GM19395 (cell line): ENCODE measurements around the gene EDIL3.
A peak's percentile ranks its signal among the peaks of the same experiment; 100 is the strongest.
"Not testable (repeated sequence)": the region's sequence is repeated elsewhere in the genome, so short reads cannot be mapped to it uniquely, and the experiment has no call there.

Source experiments
- ATAC-seq: cut with Tn5 transposase; IDR thresholded peaks from one replicate; pipeline ENCODE4 v1.9.1; 2021; ENCODE audit warnings: mild to moderate bottlenecking, moderate library complexity; ENCODE audit not compliant: unreplicated experiment

The EDIL3 gene

DNA sequence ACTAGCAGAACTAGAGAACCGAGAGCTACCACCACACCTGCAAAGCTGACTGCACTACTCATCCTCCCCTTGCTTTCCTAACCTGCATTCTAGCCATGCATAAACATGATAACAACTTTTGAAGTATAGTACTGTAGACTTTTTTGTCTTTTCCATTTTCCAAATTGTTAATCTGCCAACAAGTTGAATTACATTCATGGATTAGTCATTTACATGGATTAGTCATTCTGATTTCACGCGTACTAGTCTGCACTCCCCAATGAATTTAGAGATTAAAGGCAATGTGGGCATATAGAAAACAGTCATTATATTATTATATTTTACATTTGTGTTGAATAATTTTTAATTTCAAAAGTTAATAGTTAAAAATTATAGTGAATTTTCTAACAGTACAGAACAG lies 81.4 kb downstream of the EDIL3 start:
- no peak for ATAC-seq

DNA sequence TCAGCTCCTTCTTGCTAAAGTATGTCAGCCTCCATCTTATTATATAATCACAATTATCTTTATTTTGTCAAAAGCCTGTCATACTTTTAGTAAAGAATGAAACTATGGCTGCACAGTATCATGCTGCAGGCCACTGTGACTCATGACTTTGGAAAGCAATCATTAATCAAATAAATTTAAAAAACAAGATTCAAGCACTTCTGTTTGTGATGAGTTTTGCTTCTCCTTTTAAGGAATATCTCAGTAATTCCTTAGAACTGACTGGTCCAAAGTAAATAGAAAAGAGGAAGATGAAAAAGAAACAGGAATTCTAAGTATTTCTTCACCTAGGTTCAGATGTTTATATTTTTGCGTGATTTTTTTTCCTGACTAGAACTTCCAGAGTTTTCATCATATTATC lies 83.1 kb downstream of the EDIL3 start:
- no peak for ATAC-seq

DNA sequence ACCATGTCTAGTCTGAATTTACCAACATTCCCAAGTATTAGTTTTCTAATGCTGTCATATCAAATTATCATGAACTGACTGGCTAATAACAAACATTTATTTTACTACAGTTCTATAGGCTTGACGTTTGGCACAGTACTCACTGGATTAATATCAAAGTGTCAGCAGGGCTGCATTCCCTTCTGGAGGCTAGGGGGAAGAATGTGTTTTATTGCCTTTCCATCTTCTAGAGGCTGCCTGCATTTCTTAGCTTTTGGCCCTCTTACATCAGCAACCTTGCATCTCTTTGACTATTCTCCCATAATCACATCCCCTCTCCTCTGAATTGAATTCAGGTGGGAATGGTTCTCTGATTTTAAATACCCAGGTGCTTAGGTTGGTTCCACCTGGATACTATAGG lies 84.7 kb downstream of the EDIL3 start:
- no peak for ATAC-seq

DNA sequence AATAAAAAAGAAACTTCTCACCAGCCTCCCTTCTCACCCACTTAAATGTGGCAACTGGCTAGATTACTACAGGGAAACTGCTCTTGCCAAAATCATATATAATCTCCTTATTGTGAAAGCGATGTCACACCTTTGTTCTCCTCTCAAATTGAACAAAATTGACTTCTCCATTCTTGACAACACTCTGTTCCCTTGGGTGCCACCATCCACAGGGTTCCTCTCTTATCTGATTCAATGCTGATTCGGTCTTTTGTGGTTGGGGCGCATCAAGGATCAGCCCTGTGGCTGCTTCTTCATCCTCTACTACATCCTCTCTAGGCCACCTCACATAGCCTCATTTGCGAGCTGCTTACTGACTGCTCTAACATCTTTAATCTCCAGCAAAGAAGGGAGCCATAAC lies 86.1 kb downstream of the EDIL3 start:
- ATAC-seq: no peak

DNA sequence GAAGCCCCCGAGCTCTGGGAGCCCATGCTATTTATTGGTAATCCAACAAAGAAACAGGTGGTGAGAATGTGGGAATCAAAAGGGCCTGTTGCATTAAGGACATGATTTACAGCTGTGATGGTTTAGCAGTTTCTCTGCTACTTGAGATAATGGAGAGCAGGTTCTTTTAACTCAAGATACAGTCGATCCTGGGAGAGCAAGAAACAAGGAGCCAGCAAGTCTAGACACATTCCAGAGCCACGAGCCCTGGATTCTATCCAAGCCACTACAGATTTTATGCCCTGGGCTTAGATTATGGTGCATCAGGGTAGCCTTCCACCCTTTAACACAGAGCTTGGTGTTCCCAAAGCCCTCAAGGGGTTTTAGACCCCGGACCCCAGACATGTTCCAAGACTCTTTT lies 87.0 kb downstream of the EDIL3 start:
- ATAC-seq: not testable (repeated sequence)

DNA sequence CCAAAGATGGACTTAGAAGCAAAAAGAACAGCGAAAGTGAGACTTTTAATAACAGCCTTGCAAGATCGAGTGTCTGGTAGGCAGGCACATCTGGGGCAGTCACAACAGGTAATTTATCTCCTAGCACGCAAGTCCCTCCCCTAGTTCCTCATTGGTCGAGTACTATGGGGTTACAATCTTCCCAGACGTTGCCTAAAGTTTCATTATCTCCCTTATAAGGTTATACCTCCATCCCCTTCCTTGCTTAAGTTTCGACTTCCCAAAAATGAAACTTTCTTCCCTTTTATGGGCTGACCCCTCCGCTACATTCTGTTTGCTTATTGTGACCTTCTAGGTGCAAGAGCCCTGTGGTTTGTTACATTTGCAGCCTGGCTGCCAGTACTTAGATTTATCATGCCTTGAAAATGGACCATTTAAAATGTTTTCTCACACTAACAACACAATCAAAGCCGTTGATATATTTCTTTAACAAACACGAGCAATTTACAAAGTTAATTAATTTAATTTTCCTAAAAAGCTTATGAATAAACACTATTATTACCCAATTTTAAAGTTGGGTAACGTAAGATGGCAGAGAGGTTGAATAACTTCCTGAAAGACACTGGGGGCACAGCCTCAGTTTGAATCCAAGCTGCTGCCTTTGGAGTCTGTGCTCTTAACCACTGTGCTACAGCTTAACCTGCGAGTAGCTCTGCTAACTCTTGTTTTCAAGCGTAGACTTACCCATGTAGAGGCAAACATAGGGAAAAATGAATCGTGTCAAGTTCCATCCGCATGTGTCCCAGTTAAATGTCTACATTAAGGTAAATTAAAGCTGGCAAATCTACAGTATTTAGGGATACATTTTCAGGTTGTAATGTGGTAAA lies 91.7 kb downstream of the EDIL3 start:
- no peak for ATAC-seq

DNA sequence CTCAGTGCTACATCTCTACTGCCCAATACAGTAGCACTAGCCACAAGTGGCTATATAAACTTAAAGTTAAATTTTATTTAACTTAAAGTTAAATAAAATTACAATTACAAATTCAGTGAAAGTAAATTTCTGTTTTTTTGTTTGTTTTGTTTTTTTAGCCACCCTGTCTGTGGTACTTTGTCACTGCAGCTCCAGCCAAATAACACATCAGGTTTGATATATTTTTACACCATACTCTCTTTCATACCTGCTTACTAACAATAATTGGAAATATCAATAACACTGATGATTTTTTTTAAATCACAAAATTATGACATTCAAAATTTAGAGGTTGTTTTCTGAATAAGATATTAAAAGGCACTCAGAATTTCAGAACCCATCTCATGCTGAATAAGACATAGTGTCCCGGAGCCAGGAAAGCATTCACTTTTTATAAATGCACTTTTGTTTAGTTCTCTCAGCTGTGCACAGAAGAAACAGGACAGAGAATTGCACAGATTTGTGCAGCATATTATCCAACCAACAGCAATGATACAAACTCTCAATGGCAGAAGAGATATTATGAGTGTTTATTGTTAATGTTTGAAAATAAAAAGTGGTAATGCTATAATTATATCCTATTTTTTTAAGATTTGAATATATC lies 92.6 kb downstream of the EDIL3 start:
- ATAC-seq: no peak

DNA sequence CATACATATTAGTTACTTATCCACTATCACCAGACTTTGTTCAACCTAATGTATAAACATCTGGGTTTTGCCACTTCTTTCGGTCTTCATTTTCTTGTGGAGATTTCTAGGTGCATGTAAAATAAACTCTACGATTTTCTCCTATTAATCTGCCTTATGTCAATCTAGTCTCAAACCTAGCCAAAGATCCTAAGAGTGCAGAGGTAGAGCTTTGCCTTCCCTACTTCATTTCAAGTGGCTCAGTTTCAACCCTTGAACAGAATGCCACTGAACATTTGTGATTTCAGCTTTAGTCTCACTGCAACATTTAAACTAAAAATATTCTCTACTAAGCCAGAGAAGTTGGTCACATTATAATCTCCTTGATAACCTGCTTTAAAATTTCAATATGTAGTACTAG lies 94.0 kb downstream of the EDIL3 start:
- no peak for ATAC-seq

DNA sequence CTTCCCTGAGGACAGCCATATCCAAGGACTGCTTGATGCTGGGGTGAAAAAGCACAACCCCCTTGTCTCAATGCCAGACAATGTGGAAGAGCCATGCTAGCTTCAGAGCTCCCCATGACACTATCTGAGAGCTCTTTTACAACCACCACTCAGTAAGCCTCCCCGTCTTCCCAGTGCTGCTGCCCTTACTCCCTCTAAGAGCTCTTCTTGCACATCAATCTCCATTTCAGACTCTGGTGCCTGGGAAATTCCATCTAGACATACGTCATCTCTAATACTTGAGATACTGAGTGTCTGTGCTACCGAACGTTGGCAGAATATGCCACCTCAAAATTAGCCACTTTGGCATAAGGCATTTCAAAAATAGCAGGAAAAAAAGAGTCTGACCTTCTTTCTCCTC lies 94.5 kb downstream of the EDIL3 start:
- no peak for ATAC-seq

DNA sequence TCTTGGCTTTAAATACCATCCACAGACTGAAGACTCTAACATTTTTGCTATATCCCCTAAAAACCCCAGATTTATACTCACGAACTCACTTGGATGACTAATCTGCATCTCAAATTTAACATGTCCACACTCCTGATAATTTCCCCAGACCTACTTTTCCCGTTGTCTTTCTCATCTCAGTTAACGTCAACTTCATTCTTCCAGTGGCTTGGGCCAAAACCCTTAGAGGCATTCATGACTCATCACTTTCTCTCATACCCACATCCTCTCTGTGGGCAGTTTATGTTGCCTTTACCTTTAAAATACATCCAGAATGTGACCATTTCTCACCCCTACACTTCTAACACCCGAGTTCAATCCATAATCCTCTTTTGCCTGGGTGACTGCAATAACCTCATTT lies 96.7 kb downstream of the EDIL3 start:
- peak; percentile 85 for ATAC-seq

DNA sequence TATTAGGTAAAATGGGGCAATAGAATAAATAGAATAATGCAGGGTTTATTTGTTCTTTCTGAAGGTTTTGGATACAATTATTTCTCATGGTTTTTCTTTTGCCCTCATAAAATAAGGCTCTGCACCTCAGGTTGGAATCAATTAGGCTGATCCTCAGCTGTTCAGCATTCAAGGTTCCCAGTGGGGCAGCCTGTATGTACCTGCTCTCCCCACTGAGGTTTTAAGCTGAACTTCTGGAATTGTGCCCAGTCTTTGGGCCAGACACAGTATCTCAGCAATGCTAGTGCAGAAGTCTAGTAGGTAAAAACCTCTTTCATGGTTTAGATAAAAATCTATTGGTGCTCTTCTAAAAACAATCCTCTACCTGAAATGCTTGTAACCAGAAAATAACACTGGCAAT lies 98.0 kb downstream of the EDIL3 start:
- ATAC-seq: no peak

DNA sequence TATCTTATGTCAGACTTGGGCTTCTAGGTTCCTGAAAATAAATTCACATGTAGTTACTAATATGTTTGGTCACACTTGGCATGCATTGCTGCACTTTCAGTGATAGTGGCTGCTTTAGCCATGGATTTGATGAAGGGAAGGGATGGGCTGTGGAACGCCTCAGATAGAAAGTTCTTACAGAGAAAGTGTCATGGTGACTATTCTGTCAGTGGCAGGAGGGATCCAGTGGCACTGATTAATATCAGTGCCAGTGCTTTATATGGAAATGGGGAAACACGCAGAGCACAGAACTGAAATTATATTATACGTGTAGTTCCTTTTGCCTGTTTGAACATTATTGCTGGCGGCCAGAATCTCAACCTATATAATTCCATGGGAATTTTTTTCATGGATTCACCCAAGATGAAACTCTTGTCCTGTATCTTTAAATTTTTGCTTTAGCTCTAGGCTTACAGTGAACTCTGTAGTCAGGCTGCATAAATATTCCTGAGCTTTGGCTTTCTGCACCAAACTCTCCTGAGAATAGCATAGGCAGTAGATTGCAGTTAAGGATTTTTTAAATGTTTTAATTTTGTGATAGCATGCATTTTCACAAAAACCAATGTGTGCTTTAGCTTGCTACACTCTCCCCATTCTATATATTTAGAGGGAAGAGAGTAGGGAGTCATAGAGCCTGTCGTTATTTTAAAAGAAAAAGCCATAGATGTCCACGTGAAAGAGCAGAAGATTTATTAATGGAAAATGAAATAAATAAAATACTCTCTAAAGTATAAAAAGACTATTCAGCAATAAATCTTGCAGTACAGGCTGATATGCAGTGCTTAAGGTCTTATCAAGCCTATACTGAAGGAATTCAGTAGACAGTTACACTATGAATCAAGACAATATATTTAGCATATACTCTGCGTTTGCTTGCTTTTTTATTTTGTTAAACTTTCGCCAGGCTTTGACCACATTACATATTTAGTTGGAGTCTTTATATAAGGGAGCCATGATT lies 98.7 kb downstream of the EDIL3 start:
- ATAC-seq: no peak

DNA sequence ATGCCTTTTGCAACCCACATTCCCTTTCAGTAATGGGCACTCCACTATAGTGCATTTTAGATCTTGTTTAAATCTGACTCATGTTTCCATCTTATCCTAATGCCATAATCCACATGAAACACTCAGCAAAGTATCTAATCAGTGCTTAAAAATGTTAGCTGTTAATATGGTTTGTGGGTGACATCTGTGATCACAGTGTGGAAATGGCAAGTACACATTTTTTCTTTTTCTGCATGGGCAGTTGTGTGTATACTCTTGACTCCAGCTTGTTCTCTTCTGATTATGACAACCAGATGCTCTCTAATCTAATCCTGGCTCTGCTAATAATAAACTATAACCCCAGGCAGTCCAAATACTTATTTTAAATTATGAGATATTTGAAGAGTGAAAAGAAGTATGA lies 103.3 kb downstream of the EDIL3 start:
- no peak for ATAC-seq

DNA sequence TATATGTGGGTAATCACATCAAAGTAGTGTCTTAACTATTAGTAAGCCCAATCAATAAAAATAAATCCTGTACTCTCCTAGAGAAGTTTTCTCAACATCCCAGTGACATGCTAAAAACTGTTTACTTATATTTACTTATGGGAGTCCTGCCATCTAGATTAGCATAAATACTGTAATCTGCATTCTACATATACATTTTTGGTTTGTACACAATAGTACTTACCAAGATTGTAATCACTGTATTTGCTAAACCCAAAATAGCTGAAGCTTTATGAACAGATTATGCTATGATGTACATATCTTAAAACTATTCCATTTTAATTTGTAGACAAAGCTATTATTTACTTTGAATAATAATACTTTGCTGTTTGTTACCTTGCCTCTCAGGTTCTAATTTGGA lies 105.4 kb downstream of the EDIL3 start:
- no peak for ATAC-seq

DNA sequence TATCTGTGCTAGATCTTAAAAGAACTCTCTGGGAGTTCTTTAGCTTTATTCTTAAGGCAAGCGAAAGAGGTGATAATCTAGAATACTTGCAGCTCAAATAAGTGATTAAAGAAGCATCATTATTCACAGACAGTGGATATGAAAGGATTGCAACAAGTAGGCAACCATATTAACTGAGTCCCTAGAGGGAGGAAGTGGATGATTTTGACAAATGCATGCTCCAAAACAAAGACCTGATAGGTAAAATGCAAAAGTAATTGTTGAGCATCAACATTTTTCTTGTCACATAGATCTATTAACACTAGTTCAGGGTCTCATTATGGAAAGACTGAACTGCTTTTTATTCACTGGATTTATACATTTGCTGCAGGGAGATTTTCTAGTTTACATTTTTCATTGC lies 109.1 kb downstream of the EDIL3 start:
- no peak for ATAC-seq

DNA sequence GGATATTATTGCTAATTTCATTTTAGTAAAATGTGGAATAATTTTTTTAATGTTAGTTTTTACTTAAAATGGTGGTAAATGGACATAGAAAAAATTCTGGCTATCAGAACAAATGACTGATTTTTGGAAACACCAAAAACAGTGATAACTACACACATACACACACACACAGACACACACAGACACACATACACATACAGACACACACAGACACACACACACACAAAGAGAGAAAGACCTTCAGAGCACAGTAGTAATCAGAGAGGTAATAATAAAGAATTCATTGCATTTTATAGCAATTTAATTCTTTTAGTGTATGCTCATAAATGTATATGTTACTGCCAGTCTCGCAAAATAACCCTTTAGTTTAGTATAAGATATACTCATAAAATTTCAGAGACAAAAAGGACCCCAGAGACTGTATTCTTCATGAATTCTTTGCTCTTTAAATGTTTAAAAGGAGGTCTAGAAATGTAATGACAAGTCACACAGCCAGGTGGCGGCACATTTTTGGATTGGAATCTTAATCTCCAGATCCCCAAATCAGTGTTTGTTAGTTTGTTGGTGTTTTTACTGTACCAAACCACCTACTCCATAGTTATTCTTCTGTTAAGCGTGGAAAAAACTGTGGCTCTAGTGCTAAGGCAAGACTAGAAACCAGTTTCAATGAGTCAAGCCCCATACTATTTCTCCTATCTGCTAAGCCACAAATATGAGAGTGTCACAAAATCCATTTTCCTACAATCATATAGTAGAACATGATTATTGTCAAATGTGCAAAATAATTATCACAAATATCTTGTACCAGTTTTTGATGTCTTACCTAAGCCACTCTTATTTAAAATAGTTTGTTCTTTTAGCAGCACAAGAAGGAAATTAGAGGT lies 109.9 kb downstream of the EDIL3 start:
- no peak for ATAC-seq

DNA sequence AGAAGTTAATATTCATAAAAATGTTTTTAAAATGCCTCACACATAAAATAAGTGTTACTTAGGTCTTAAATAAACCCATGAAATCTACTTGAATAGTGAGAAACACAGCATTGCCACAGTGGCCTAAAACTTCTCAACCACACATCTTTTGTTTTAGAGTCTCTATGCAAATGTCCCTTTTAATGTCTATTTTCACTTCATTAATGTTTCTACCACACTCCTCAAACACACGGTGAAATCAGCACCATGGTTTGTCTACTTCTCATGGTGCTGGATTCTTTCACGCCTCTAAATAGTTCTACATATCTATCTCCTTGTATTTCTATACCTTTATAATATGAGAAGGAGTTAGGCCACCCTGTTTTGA lies 111.2 kb downstream of the EDIL3 start:
- peak; percentile 67 for ATAC-seq

DNA sequence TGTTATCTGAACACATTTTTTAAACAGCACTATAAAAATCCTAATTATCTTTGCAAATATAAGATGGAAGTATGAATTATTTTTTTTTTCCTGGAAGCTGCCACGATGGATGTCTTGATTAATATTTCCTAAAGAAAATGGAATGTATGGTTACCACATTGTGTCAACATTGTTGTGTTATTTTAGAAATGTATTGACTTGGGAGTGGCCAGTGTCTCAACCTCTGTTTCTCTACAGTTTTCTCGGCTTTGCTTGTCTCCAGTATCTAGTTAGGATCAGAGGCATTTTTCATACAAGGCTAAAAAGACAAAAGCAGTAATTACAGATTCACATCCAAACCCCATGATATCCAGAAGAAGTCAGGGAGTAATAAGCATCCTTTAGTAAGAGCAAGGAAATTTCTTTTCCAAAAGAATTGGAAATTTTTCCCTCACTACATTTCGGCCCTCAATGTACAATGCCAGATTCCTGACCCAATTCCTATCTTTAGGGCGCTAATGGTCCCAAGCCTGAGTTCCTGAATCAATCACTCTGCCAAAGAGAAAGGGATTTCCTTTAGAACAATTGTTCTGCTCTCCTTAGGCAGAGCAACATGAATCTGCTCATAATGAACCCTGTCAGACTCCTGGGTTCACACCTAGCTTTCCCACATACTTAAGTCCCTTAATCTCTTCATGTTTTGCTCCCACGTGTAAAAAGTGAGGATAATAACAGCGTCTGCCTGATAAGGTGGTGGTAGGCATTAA lies 111.7 kb downstream of the EDIL3 start:
- peak; percentile 40 for ATAC-seq

DNA sequence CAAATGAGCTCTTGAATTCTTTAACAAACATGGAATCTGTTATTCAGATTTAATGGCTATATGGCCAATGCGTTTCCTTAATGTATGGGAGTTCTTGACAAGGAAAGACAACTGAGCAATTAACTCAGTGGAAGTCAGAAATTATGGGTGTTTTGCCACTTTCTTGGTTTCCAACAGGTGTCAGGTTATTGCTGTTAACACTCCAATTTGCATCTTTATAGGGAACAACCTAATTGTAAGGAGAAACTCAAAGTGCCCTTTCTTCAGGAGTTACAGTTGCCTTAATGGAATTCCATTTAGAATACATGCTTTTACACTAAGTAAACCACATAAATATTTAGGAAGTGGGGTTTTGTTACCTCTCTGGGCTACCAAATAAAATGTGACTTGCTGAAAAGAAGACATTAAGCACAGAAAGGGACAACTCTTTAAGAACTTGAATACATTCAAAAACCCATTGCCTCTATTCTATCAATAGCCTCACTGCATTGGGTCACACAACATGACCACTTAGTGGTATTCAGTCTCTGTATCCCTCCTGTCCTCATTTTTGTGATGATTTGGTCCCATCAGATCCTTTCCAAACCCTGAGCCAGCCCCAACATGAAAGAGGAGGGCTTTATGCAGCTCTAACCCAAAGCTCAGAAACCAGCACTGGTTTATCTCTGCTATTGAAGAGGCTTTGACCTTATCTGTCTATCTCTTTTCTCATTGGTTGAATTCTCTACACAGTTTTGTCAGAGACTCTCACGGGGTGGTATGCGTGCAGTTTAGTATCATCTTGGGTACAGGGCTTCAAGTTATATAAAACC lies 118.7 kb downstream of the EDIL3 start:
- no peak for ATAC-seq
